H1 (cell line): ENCODE results near the gene OR2J1. TPM values are rescaled to one million over a fixed set of nuclear protein-coding genes. Genes with fewer than 3 reads are reported as not detected.

Experiments
- BACH1 ChIP-seq: IDR thresholded peaks from 2 replicates; pipeline ENCODE4 v1.6.1; 2012; ENCODE audit warnings: low read length, improper control_type of control experiment
- polyA plus RNA-seq, 7 experiments: library from polyadenylated mRNA; depleted of rRNA in 3 of 7; stranded (reverse) in 5 of 7; unstranded in 2 of 7; fragments of >200 nt in 5 of 7; fragments of 200-250 nt in 2 of 7; gene quantifications; 1 replicate in 5 of 7; 2 replicates in 1 of 7; 4 replicates in 1 of 7; pipeline versions ENCODE4 v1.2.1 to v1.2.3, GENCODE V29; 2011 to 2013; ENCODE audit warnings: missing spikeins in 2 of 7, mixed read lengths in 2 of 7
- total RNA-seq: library from RNA; stranded (reverse); fragmentation: NEBNext Ultra II Directional; extraction: Animal tissue kit (Norgen Biotek cat#: 25700); gene quantifications from 2 replicates; pipeline ENCODE4 v1.2.1, GENCODE V29; 2021
- TF ChIP-seq, protein P1 (sequence below): fragments of 300-600 bp; sonication (generic); IDR thresholded peaks from 2 replicates; pipeline ENCODE4 v1.7.1; 2012; ENCODE audit warnings: low read length, moderate library complexity, mild to moderate bottlenecking, inconsistent platforms; ENCODE audit not compliant: insufficient replicate concordance

OR2J1 gene
- total and polyA plus RNA-seq, 2 of the 8 experiments (the other 6 are each of a cell fraction or from before 2014, with no cell fraction given), result not detected

DNA sequence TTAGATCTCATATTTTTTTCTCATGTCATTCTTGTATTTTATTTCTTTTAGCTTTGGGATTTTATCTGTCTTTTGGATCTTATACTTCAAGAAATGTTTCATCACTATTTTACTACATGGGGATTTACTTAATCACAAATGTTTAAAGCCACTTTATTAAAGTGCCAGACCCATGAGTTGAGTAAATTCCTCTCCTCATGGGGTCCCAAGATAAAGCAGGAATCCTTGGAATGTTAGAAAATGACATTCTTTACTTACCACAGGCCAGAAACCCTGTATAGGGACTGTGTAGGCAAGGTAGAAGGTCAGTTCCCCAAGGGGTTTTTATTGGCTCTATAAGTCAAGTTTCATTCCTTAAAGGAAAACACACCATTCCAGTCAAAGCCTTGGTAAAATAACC, 43.0 kb downstream of the OR2J1 start (continued):
- TF ChIP-seq, protein P1, sequence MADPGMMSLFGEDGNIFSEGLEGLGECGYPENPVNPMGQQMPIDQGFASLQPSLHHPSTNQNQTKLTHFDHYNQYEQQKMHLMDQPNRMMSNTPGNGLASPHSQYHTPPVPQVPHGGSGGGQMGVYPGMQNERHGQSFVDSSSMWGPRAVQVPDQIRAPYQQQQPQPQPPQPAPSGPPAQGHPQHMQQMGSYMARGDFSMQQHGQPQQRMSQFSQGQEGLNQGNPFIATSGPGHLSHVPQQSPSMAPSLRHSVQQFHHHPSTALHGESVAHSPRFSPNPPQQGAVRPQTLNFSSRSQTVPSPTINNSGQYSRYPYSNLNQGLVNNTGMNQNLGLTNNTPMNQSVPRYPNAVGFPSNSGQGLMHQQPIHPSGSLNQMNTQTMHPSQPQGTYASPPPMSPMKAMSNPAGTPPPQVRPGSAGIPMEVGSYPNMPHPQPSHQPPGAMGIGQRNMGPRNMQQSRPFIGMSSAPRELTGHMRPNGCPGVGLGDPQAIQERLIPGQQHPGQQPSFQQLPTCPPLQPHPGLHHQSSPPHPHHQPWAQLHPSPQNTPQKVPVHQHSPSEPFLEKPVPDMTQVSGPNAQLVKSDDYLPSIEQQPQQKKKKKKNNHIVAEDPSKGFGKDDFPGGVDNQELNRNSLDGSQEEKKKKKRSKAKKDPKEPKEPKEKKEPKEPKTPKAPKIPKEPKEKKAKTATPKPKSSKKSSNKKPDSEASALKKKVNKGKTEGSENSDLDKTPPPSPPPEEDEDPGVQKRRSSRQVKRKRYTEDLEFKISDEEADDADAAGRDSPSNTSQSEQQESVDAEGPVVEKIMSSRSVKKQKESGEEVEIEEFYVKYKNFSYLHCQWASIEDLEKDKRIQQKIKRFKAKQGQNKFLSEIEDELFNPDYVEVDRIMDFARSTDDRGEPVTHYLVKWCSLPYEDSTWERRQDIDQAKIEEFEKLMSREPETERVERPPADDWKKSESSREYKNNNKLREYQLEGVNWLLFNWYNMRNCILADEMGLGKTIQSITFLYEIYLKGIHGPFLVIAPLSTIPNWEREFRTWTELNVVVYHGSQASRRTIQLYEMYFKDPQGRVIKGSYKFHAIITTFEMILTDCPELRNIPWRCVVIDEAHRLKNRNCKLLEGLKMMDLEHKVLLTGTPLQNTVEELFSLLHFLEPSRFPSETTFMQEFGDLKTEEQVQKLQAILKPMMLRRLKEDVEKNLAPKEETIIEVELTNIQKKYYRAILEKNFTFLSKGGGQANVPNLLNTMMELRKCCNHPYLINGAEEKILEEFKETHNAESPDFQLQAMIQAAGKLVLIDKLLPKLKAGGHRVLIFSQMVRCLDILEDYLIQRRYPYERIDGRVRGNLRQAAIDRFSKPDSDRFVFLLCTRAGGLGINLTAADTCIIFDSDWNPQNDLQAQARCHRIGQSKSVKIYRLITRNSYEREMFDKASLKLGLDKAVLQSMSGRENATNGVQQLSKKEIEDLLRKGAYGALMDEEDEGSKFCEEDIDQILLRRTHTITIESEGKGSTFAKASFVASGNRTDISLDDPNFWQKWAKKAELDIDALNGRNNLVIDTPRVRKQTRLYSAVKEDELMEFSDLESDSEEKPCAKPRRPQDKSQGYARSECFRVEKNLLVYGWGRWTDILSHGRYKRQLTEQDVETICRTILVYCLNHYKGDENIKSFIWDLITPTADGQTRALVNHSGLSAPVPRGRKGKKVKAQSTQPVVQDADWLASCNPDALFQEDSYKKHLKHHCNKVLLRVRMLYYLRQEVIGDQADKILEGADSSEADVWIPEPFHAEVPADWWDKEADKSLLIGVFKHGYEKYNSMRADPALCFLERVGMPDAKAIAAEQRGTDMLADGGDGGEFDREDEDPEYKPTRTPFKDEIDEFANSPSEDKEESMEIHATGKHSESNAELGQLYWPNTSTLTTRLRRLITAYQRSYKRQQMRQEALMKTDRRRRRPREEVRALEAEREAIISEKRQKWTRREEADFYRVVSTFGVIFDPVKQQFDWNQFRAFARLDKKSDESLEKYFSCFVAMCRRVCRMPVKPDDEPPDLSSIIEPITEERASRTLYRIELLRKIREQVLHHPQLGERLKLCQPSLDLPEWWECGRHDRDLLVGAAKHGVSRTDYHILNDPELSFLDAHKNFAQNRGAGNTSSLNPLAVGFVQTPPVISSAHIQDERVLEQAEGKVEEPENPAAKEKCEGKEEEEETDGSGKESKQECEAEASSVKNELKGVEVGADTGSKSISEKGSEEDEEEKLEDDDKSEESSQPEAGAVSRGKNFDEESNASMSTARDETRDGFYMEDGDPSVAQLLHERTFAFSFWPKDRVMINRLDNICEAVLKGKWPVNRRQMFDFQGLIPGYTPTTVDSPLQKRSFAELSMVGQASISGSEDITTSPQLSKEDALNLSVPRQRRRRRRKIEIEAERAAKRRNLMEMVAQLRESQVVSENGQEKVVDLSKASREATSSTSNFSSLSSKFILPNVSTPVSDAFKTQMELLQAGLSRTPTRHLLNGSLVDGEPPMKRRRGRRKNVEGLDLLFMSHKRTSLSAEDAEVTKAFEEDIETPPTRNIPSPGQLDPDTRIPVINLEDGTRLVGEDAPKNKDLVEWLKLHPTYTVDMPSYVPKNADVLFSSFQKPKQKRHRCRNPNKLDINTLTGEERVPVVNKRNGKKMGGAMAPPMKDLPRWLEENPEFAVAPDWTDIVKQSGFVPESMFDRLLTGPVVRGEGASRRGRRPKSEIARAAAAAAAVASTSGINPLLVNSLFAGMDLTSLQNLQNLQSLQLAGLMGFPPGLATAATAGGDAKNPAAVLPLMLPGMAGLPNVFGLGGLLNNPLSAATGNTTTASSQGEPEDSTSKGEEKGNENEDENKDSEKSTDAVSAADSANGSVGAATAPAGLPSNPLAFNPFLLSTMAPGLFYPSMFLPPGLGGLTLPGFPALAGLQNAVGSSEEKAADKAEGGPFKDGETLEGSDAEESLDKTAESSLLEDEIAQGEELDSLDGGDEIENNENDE, result no peak
- TF ChIP-seq BACH1, result no peak
- TF ChIP-seq, all 59 proteins: peak for 0
